ENCODE measurements around the gene RGS2. TPM values are rescaled to one million over a fixed set of nuclear protein-coding genes. Genes with fewer than 3 reads are reported as not detected.

RGS2 gene, protein sequence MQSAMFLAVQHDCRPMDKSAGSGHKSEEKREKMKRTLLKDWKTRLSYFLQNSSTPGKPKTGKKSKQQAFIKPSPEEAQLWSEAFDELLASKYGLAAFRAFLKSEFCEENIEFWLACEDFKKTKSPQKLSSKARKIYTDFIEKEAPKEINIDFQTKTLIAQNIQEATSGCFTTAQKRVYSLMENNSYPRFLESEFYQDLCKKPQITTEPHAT
- total RNA-seq, result 5.0 and 5.8 TPM in 2 replicates

DNA sequence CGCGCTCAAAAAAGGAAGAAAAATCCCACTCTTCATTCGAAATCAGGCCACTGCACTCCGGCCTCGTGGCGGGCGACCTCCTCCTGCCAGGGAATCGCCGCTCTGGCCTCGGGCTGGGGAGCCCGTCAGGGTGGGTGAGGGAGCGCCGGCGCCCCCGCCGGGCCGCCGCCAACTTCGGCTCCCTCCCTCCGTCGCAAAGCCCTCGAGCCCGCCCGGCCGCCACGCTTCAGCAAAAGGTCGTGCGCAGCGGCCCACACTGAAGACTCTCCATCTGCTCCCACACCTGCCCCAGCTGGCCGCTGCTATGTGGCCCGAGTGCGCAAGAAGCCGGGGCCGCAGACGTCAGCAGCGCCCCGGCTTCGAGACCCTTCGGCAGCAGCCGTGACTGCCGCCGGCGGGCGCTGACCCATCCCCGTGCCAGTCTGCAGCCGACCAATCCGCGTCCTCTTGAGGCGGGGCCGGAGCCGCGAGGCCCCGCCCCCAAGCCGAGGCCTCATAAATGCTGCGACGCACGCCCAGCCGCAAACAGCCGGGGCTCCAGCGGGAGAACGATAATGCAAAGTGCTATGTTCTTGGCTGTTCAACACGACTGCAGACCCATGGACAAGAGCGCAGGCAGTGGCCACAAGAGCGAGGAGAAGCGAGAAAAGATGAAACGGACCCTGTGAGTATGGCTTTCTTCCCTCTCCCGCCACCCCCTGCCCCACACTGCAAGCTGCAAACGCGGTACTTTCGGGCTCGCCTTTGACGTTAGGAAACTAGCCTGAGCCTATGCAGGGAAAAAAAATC lies at the start of gene RGS2:
RGS2 (plus strand) TSS at position 522 of the 789 bp plus-strand sequence; CDS start at position 555, 33 bp downstream.
- H3K27ac Mint-ChIP-seq, result peak within 1 kb of the TSS; percentile 93
- no peaks in the 10 kb centered on the region for H3K9me3 Mint-ChIP-seq
- H3K4me3 Mint-ChIP-seq (ENCODE audit: low read depth), result peak within 1 kb of the TSS; percentile 95
- intact Hi-C loops (cut with micrococcal nuclease), result loop anchor here (1.0 to 10.0 kb wide), 12 partner anchors 106 to 1486 kb away; partner anchors contain the start of genes CDC73 and GLRX2
- peaks cover 18% of the 10 kb centered on the region for H3K36me3 Mint-ChIP-seq (ENCODE audit: low read depth)
- DNase-seq (ENCODE audit: low spot score), result peak; percentile 82
- peaks cover 7% of the 10 kb centered on the region for H3K27me3 Mint-ChIP-seq (ENCODE audit: low read depth)
- H3K4me1 Mint-ChIP-seq (ENCODE audit: low read depth), result peaks cover 38% of the 10 kb centered on the region

DNA sequence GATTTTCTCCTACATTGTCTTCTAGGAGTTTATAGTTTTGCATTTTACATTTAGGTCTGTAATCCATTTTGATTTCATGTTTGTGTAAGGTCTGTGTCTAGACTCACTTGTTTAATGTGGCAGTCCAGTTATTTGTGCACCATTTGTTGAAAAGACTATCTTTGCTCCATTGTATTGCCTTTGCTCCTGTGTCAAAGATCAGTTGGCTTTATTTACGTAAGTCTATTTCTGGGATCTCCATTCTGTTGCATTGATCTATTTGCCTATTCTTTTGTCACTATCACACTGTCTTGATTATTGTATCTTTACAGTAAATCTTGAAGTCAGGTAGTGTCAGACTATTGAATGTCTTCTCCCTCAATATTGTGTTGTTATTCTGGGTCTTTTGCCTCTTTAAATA lies 49.7 kb upstream of the RGS2 start:
- H3K27ac Mint-ChIP-seq, result no peak overlapping the region
- H3K27me3 Mint-ChIP-seq (ENCODE audit: low read depth), result peaks cover 3% of the 10 kb centered on the region
- intact Hi-C loops (cut with micrococcal nuclease), result no loop called here
- no peaks in the 10 kb centered on the region for H3K4me1 Mint-ChIP-seq (ENCODE audit: low read depth)
- H3K9me3 Mint-ChIP-seq, result no peaks in the 10 kb centered on the region
- no peak for DNase-seq (ENCODE audit: low spot score)
- no peaks in the 10 kb centered on the region for H3K36me3 Mint-ChIP-seq (ENCODE audit: low read depth)
- H3K4me3 Mint-ChIP-seq (ENCODE audit: low read depth), result no peak overlapping the region

DNA sequence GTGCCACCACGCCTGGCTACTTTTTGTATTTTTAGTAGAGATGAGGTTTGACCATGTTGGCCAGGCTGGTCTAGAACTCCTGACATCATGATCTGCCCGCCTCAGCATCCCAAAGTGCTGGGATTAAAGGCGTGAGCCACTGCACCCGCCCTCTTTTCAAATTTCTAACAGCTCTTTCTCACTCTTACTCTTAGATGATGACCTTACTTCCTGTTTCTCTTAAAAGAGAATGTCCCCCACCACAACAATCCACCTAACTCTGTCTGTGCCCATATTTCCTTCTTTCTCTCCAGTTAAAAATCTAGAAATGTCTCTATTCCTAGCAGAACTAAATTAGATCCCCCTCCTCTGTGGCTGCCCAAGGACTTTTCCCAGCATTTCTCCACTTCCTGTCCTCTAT lies 46.6 kb upstream of the RGS2 start:
- H3K4me3 Mint-ChIP-seq (ENCODE audit: low read depth), result no peak overlapping the region
- H3K9me3 Mint-ChIP-seq, result no peaks in the 10 kb centered on the region
- DNase-seq (ENCODE audit: low spot score), result no peak
- H3K4me1 Mint-ChIP-seq (ENCODE audit: low read depth), result no peaks in the 10 kb centered on the region
- peaks cover 7% of the 10 kb centered on the region for H3K27me3 Mint-ChIP-seq (ENCODE audit: low read depth)
- intact Hi-C loops (cut with micrococcal nuclease), result no loop called here
- no peak overlapping the region for H3K27ac Mint-ChIP-seq
- H3K36me3 Mint-ChIP-seq (ENCODE audit: low read depth), result no peaks in the 10 kb centered on the region

DNA sequence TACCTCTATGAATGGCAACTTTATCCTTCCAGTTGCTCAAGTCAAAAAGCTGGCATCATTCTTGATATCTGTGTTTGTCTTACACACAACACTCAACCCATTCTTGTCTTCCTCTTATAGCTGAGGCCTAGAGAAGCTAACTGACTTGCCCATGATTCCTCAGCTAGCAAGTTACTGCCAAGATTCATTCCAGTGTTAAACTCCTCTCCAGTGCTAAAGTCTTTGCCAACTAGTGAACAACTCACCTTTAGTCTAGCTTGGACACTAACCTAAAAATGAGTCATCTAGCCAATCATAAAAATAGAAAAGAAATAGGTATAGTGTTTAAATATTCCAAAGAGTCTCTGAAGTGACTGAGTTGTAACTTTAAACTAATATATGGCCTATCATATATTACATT lies 45.6 kb upstream of the RGS2 start:
- Mint-ChIP-seq H3K27me3 (ENCODE audit: low read depth) (peaks cover 7% of the 10 kb centered on the region), H3K27ac (no peak overlapping the region), H3K4me3 (ENCODE audit: low read depth) (no peak overlapping the region), H3K4me1 (ENCODE audit: low read depth) (no peaks in the 10 kb centered on the region), H3K36me3 (ENCODE audit: low read depth) (no peaks in the 10 kb centered on the region), H3K9me3 (no peaks in the 10 kb centered on the region)
- intact Hi-C loops (cut with micrococcal nuclease), result no loop called here
- DNase-seq (ENCODE audit: low spot score), result no peak

DNA sequence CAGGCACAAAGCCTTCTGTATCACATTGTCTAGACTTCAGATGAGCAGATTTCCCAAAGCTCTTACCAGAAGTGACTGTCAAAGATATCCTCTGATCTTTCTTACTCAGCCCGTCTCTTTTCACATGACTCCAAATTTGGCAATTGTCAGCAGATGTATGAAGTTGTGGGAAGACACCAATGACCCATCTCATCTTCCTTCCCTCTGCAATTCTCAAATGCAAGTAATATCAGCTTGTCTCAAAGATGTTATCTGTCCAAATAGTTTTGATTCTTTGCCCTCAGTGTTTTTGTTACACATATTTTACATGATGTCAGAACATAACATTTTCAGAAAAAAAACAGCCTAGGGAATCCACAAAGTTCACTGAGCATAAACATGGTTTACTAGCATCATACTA lies 45.1 kb upstream of the RGS2 start:
- Mint-ChIP-seq H3K9me3 (no peaks in the 10 kb centered on the region), H3K27ac (no peak overlapping the region), H3K27me3 (ENCODE audit: low read depth) (peaks cover 7% of the 10 kb centered on the region), H3K4me3 (ENCODE audit: low read depth) (no peak overlapping the region), H3K4me1 (ENCODE audit: low read depth) (no peaks in the 10 kb centered on the region), H3K36me3 (ENCODE audit: low read depth) (no peaks in the 10 kb centered on the region)
- no peak for DNase-seq (ENCODE audit: low spot score)
- intact Hi-C loops (cut with micrococcal nuclease), result no loop called here

DNA sequence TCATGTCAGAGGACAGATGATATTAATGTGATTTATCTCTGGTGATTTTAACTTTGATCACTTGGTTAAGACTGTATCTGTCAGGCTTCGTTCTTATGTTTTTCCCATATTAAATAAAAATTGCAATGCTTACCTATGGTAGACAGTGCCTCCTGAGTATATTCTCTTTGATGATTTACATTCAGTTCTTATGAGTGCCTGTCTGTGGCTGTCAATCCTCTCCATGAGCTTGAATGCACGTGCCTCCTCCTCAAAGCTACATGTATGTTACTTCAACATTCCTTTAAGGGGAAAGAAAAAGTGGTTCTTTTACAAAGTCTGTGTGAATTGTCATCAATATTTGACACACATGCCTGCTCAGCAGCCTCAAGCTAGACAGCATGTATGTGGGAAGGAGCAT lies 44.2 kb upstream of the RGS2 start:
- intact Hi-C loops (cut with micrococcal nuclease), result no loop called here
- Mint-ChIP-seq H3K9me3 (no peaks in the 10 kb centered on the region), H3K27me3 (ENCODE audit: low read depth) (peaks cover 7% of the 10 kb centered on the region), H3K4me1 (ENCODE audit: low read depth) (no peaks in the 10 kb centered on the region), H3K4me3 (ENCODE audit: low read depth) (no peak overlapping the region), H3K27ac (no peak overlapping the region), H3K36me3 (ENCODE audit: low read depth) (no peaks in the 10 kb centered on the region)
- DNase-seq (ENCODE audit: low spot score), result no peak

DNA sequence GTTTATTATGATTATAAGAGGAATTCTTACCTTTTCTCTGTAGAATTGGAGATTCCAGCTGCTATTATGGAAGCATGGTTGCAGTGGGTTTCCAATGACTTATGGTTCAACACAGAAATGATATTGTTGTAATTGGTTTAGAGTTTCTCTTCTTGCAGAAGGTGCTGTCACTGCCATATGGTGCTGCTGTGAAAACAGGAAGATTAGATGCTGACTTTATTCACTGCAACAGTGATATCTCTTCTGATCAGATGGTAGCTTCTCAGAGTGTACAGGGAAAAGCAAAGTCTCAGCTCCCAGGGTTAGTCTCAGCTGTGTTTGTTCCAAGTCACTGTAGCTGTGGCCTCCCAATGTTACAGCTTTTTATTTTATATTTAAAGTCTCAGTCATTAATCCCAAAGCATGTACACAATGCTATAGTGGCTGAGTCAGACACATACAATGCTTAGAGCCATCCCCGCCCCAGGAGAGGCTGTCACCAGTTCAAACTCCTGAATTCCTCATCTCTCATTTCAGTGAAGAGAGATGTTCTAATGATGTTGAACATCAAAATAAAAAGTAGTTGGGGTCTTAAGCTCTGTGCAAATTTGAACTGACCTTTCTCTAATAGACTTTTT lies 42.7 kb upstream of the RGS2 start:
- DNase-seq (ENCODE audit: low spot score), result no peak
- Mint-ChIP-seq H3K4me3 (ENCODE audit: low read depth) (no peak overlapping the region), H3K4me1 (ENCODE audit: low read depth) (no peaks in the 10 kb centered on the region), H3K27ac (no peak overlapping the region), H3K9me3 (no peaks in the 10 kb centered on the region), H3K27me3 (ENCODE audit: low read depth) (peaks cover 7% of the 10 kb centered on the region), H3K36me3 (ENCODE audit: low read depth) (no peaks in the 10 kb centered on the region)
- intact Hi-C loops (cut with micrococcal nuclease), result no loop called here

DNA sequence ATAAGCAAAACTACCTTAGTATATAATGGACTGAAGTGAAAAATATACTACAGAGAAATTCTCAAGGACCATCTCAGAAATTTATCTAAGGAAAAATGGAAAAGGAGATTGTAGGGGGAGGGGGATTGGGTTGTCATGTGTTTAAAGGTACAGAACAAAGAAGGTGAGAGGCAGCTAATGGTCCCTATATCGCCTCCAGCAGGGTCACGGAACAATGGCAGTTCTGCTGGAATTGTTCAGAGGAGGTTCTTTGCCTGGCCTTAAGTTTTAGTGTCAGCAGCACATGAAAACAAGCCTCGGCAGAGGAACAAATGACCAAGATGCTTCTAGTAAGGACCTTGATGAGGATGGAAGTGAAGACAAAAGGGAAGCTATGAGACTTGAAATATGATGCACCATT lies 42.0 kb upstream of the RGS2 start:
- H3K4me1 Mint-ChIP-seq (ENCODE audit: low read depth), result no peaks in the 10 kb centered on the region
- DNase-seq (ENCODE audit: low spot score), result no peak
- H3K36me3 Mint-ChIP-seq (ENCODE audit: low read depth), result no peaks in the 10 kb centered on the region
- intact Hi-C loops (cut with micrococcal nuclease), result no loop called here
- no peaks in the 10 kb centered on the region for H3K9me3 Mint-ChIP-seq
- H3K27ac Mint-ChIP-seq, result no peak overlapping the region
- no peak overlapping the region for H3K4me3 Mint-ChIP-seq (ENCODE audit: low read depth)
- H3K27me3 Mint-ChIP-seq (ENCODE audit: low read depth), result peaks cover 7% of the 10 kb centered on the region

DNA sequence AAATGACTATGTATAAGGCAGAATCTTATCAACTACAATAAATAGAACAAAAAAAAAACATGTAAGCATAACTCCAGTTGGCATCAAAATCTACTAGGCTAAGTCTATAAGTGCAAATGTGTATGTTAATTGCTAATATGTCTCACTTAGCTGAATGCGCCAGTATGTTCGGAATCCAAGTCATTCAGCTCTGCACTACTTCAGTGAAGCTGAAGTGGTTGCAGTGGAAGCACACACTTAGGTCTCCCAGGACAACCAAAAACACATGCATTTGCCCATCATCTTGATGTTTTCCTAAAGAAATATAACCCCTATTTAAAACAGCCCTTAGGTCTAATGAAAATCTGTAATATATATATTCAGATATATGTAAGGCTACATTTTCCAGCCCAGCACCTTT lies 41.0 kb upstream of the RGS2 start:
- H3K36me3 Mint-ChIP-seq (ENCODE audit: low read depth), result no peaks in the 10 kb centered on the region
- no peak overlapping the region for H3K27ac Mint-ChIP-seq
- DNase-seq (ENCODE audit: low spot score), result no peak
- H3K27me3 Mint-ChIP-seq (ENCODE audit: low read depth), result peaks cover 7% of the 10 kb centered on the region
- intact Hi-C loops (cut with micrococcal nuclease), result no loop called here
- no peaks in the 10 kb centered on the region for H3K4me1 Mint-ChIP-seq (ENCODE audit: low read depth)
- no peaks in the 10 kb centered on the region for H3K9me3 Mint-ChIP-seq
- H3K4me3 Mint-ChIP-seq (ENCODE audit: low read depth), result no peak overlapping the region

DNA sequence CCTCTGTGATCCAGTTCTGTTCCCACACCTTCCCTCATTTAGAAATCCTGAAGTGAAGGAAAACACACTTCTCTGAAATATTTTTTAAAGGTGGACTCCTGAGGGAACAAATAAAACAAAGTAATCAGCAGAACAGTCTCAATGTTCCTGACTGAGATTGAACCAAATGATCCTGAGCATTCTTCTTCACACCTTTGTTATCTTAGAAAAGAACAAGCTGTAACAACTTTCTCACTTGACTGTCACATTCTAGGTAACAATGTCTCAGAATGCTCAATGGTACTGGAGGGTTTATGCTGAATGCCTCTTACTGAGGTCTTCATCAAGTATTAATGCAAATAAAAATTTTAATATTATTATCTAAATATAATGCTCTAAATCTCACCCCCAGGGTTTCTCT lies 40.4 kb upstream of the RGS2 start:
- intact Hi-C loops (cut with micrococcal nuclease), result no loop called here
- Mint-ChIP-seq H3K36me3 (ENCODE audit: low read depth) (no peaks in the 10 kb centered on the region), H3K9me3 (no peaks in the 10 kb centered on the region), H3K4me3 (ENCODE audit: low read depth) (no peak overlapping the region), H3K27me3 (ENCODE audit: low read depth) (peaks cover 7% of the 10 kb centered on the region), H3K4me1 (ENCODE audit: low read depth) (no peaks in the 10 kb centered on the region), H3K27ac (no peak overlapping the region)
- no peak for DNase-seq (ENCODE audit: low spot score)

DNA sequence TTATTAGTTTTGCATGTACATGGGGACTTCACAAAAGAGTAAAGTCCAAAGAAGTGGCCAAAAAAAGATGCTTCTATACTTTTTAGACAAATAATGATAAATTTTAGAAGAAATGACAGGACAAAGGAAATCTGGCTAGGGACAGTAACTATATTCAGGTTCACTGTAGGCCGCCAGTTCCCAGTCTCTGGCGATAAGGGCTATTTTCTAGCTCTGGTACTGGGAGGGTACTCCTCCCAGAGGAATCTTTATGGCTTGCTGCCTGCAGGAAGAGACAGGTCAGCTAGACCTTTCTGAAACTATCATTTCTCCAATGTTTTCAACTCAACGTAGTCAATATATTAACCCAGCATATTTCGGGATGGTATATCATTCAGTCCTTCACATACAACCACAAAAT lies 37.5 kb upstream of the RGS2 start:
- Mint-ChIP-seq H3K27me3 (ENCODE audit: low read depth) (peaks cover 7% of the 10 kb centered on the region), H3K27ac (no peak overlapping the region), H3K36me3 (ENCODE audit: low read depth) (no peaks in the 10 kb centered on the region), H3K4me3 (ENCODE audit: low read depth) (no peak overlapping the region), H3K9me3 (no peaks in the 10 kb centered on the region), H3K4me1 (ENCODE audit: low read depth) (no peaks in the 10 kb centered on the region)
- no peak for DNase-seq (ENCODE audit: low spot score)
- intact Hi-C loops (cut with micrococcal nuclease), result no loop called here

DNA sequence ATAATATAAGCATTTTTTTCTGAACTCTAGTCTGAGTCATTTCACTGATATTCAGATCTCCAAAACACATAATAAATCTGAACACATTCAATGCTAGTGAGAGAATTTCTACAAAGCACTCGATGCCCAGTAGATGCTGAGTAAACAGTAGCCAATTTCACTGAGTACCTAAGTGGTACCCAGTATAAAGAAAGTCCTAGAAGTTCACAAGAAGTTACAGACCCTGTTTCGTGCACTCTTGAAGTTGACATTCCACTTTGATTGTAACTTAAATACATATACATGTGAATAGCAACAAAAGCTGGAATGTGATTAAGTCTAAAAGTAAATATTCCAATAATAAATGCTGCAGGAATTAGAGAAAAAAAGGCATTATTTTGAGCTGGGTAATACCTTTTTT lies 33.2 kb upstream of the RGS2 start:
- intact Hi-C loops (cut with micrococcal nuclease), result no loop called here
- H3K4me3 Mint-ChIP-seq (ENCODE audit: low read depth), result no peak overlapping the region
- no peaks in the 10 kb centered on the region for H3K9me3 Mint-ChIP-seq
- H3K36me3 Mint-ChIP-seq (ENCODE audit: low read depth), result no peaks in the 10 kb centered on the region
- no peaks in the 10 kb centered on the region for H3K4me1 Mint-ChIP-seq (ENCODE audit: low read depth)
- H3K27ac Mint-ChIP-seq, result no peak overlapping the region
- peaks cover 2% of the 10 kb centered on the region for H3K27me3 Mint-ChIP-seq (ENCODE audit: low read depth)
- no peak for DNase-seq (ENCODE audit: low spot score)

DNA sequence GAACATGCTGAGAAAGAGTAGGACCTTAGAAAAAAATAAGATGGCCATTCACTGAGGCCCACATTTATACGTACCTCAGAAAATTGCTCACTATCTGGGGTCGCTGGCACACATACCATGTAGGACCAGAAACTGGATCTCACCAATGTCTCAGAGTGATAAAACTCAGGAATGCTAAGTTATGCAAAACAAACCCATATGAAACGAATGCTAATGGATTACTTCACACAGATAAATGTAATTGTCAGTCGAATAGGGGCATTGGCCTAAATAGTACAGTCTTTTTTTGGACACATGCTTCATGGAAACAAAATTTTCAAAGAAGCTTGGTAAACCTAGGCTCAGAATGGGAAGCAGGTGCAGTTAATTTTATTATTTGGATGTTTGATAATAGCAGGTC lies 32.6 kb upstream of the RGS2 start:
- no peaks in the 10 kb centered on the region for H3K36me3 Mint-ChIP-seq (ENCODE audit: low read depth)
- H3K27ac Mint-ChIP-seq, result no peak overlapping the region
- H3K4me1 Mint-ChIP-seq (ENCODE audit: low read depth), result no peaks in the 10 kb centered on the region
- intact Hi-C loops (cut with micrococcal nuclease), result no loop called here
- DNase-seq (ENCODE audit: low spot score), result no peak
- no peak overlapping the region for H3K4me3 Mint-ChIP-seq (ENCODE audit: low read depth)
- peaks cover 2% of the 10 kb centered on the region for H3K27me3 Mint-ChIP-seq (ENCODE audit: low read depth)
- no peaks in the 10 kb centered on the region for H3K9me3 Mint-ChIP-seq

Measured in activated T-helper 2 cell treated with anti-CD3 and anti-CD28 coated beads, Interferon-gamma antibody, Interleukin-2, Interleukin-4, amounts not matched to agents 10 μg/mL and 5 μg/mL and 100 μg/mL, durations not matched to agents 14 hours and 24 hours and 36 hours (primary cell).